HG03457 (cell line): Measurements from ENCODE around the gene MMP11.

ENCODE experiments used
- ATAC-seq: cut with Tn5 transposase; IDR thresholded peaks from one replicate; pipeline ENCODE4 v1.9.1; 2021; ENCODE audit warnings: moderate number of reproducible peaks; ENCODE audit not compliant: unreplicated experiment

The MMP11 gene

DNA sequence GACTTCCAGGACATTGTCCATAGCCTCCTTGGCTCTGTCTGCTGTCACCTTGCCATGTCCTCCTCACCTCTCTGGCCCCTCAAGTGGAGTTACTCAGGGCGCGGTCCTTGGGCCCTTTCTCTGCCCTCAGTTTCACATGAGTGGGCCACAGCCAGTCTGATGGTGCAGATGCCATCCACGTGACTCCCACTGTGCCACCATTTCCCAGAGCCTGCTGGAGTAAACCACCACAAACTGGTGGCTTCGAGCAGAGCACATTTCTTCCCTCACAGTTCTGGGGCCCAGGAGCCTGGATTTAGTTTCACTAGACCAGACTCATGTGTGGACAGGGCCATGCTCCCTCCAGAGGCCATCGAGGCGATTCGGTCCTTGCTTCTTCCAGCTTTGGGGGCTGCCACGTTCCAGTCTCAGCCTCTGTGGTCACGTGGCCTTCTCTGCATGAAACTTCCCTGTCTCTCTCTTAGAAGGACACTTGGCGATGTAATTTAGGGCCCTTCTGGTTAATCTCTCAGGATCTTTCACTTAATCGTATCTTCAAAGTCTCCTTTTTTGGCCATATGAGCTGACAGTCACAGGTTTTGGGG lies 28.7 kb downstream of the MMP11 start:
- ATAC-seq: no peak

GRCh38 chr22:23801886-23802377 lies 29.3 kb downstream of the MMP11 start:
- ATAC-seq: no peak

GRCh38 chr22:23803001-23803819 lies 30.6 kb downstream of the MMP11 start:
- no peak for ATAC-seq

DNA sequence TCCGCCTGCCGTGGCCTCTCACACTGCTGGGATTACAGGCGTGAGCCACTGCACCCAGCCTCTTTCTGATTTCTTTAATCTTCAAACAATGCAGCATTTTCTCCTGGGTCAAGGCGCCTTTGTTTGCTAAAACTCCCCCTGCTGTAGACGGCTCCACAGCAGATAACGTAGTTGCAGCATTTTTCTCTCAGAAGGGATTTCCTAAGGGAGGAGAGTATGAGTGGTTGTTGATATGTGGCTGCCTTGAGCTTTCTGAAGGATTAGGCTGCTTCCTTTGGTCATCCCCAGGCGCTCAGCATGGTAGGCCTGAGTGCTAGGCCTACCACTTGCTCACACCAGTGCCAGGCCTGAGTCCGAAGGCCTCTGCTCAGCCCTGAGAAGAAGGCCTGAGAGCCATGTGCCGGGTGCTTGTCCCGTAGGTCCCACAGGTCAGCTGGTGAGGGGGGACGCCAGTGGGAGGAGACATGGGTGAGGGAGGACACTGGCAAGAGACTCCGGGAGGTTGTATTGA lies 32.2 kb downstream of the MMP11 start:
- ATAC-seq: no peak

DNA sequence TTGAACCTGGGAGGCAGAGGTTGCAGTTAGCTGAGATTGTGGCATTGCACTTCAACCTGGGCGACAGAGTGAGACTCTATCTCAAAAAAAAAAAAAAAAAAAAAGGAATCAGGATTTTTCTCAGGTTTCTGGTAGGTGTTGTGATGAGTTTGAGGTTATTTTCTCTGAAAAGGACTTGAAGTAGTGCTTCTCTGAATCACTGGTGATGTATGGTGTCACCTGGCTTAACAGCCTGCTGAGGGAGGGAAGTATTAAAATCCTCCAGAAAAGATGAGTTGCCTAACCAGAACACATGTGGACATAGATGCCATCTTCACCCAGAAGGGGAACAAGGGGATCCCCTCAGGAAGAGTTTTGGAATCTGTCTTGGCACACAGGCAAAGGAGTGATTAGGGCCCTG lies 34.2 kb downstream of the MMP11 start:
- no peak for ATAC-seq

DNA sequence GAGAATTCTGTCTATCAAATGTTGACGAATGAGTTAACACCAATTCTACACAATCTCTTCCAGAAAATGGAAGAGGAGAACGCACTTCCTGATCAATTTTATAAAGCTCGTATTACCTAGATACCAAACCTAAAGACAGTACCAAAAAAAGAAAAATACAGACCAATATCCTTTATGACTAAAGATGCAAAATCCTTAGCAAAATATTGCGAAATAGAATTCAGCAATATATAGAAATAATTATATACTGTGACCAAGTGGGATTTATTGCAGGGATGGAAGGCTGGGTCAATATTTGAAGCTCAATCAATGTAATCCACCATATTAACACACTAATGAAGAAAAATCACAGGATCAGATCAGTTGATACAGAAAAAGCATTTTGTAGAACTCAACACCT lies 39.7 kb downstream of the MMP11 start:
- no peak for ATAC-seq

DNA sequence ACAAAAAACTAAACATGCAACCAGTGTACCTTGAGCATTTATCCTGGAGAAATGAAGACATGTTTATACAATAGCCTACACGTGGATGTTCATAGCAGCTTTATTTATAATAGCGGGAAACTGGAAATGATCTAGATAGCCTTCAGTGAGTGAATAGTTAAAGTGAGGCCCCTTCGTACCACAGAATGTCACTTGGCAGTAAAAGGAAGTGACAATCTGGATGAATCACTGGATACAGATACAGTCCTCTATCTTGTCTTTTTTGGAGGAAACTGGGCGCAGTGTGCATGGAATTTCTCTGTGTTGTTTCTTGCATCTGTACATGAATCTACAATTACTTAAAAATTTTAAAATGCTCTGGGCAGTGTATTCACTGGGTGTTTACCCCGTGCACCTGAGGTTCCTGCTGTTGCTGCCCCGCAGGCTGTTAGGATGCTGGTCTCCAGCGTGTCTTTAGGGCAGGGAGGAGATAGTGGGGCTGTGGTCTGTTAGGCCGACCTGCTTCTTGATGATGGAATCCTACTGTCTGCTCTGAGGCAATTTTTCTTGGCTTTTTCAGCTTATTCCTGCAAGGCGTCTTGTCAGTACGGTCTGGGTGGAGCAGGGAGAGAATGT lies 43.0 kb downstream of the MMP11 start:
- ATAC-seq: no peak

DNA sequence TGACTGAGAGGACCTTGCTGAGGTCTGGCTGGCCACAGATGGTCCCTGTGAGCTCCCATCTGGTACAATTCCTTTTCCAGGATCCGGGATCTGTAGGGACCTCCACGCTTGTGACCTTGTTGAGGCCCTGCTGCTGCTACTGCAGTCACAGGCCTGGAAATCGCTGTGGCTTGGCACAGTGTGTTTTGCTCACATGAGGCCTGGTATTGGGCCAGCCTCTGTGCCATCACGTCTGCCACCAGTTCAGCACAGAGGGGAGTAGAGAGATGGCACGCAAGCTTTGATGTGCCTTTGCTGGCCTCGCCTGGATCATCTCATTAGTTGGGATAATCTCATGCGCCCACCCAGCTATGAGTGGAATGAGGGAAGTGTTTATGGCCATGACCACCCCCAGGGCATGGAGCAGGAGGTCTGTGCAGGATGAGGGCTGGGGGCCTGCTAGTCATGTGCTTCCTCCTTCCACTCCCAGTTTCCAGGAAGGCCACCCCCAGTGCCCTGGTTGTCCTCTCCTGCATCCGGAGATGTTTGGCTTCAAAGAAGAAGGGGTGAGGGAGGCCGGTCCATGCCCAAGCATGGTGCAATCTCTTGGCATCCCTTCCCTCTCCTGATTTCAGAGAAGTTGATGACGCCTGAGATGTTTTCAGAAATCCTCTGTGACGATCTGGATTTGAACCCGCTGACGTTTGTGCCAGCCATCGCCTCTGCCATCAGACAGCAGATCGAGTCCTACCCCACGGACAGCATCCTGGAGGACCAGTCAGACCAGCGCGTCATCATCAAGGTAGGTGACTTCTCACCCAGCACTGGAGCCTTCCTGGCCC lies 43.7 kb downstream of the MMP11 start:
- ATAC-seq: no peak

- no peak for ATAC-seq
Observed at GRCh38 chr22:23817146-23817545, 44.5 kb downstream of the MMP11 start.

GRCh38 chr22:23818541-23818940 lies 45.9 kb downstream of the MMP11 start:
- ATAC-seq: no peak

DNA sequence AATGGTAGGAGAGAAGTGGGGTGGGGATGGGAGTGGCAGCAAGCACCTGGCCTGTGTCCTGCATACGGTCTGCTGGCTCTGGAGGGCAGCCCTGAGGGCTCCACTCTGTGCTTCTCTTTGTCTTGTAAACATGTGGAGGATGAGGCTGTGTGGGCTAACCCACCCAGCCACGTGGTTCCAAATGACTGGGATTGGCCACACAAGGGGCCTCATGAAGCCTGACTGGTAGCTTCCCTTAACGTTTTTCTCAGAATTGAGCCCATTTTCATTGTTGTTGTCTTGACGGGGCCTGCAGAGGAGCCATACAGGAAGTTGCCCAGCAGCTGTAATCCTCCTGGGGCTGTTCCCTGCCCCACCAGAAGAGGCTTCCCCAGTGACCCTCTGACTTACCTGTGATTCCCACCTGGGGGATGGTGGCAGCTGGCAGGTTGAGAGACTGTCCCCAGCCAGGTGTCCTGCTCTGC lies 48.1 kb downstream of the MMP11 start:
- ATAC-seq: no peak

DNA sequence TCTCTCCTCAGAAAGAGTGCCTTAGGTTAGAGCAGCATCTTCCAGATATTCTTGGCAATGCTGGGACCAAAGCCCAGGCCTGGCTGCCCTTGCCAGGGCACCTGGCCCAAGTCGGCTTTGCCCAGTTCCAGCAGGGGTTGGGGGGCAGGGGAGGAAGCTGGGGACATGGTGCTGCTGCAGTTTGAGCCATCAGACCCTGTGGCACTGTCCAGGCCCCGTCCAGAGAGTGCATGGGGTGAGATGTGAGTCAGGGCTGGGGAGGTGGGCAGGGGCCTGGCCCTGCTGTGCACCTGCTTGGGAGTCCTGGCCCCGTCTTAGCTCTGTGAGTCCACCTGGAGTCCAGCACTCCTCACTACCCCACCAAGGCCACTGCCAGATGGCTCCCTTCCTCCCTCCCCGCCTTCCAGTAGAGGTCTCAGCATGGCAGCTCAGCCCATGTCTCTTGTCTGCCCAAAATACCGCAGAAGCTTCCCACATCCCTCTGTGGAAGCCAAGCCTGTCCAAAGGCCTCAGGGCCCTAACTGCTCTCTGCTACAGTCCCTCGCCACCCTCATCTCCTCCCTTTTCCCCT lies 49.5 kb downstream of the MMP11 start:
- ATAC-seq: no peak

DNA sequence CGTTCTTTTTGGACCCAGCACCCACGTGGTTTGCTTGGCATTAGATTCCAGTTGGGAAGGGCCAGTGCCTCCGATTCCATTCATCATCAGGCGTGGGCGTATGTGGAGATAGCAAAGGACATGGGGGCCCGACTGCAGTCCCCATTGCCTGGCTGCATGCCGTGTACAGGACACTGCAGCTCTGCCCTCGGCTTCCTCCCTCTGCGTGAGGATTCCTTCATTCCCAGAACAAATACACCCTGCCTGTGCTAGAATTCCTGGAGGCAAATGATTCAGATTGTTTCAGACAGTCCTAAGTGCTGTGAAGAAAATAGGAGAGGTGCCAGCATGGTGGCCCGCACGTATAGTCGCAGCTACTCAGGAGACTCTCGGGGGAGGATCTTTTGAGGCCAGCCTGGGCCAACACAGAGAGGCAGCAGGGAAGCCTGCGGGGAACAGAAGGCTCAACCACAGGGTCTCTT lies 50.7 kb downstream of the MMP11 start:
- ATAC-seq: no peak

DNA sequence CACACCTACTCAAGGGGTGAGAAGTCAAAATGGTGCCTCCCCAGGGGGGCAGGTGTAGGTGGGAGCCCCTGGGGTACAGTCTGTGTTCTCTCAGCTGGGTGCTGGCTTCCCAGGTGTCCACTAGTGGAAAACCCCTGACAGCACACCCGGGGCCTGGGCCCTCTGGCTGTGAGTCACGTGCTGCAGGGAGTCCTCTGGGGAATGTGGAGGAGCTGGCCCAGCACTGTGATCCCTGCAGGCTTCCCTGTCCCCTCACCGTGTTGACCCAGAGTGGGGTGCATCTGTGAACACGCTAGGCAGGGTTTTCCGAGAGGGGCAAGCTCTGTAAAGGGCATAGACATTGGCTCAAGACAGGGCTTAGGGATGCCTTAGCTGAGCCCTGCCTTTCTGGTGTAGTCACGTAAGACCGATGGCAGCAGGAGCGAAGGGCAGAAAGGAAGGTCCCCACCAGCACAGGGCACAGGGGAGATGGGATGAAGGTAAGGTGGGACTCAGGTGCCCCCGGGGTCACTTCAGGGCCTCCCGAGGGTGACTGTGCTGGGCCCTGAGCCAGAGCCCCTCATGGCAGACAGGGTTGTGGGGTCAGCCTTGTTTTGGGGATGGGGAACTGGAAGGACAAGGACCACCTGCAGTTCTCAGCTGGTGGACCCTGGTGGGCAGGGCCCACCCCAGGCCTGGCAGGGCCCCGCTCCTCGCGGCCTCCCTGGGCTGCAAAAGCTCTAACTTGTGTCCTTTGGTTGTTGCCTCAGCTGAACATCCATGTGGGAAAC lies 52.0 kb downstream of the MMP11 start:
- no peak for ATAC-seq

DNA sequence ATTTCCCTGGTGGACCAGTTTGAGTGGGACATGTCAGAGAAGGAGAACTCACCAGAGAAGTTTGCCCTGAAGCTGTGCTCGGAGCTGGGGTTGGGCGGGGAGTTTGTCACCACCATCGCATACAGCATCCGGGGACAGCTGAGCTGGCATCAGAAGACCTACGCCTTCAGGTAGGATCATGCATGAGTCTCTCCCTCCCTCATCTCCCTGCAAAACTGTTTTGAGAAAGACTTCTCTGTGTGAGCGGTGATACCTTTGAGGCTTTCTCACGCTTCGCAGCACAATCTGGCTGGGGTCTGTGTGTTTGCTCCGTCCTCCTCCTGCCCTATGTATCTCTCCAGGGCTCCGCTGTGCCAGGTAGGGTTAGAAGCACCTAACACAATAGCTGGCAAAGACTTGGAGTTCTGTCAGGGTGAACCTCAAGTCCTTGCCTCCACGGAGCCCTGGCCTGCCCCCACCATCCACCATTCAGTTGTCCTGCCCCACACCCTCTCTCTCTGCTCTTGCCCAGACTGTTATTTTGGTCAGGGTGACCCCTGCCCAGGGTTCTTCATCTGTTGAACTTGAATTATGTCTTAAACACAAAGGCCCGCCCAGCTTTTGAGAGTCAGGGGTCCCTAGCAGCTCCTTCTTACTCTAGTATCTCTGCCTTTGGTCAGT lies 52.7 kb downstream of the MMP11 start:
- ATAC-seq: no peak

- no peak for ATAC-seq
Observed at GRCh38 chr22:23826510-23827350, 54.1 kb downstream of the MMP11 start.

DNA sequence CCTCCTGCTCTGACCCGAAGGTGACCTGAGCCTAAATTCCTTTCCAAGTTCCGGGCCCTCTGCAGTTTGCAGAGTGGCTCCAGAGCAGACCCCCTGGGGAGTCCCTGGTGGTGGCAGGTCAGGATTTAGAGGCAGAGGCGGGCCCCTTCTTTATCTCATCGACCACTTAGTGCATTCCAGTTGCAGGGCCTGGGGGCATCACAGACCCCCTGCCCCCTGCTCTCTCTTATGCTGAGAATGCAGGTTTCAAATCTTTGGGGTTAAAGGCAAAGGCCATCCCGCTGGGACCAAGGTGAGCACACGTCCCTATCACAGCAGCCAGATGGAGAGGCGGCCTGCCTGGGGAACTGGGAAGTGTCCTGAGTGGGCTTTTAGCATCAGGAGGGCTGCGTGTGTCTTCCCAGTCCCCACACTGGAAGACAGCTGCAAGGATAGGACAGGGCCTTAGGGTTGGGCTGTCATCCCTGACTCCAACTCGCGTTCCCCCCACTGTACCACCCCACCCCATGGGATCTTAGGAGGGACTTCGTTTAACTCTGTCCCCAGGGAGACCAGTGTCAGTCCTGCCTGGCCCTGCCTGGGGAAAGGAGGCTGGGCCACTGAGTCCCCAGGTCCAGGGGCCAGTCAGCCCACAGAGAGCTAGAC lies 54.8 kb downstream of the MMP11 start:
- ATAC-seq: no peak
